ENCODE measurements around the gene EVA1C. TPM values are rescaled to one million over a fixed set of nuclear protein-coding genes. Genes with fewer than 3 reads are reported as not detected.
"Not testable (repeated sequence)": the region's sequence is repeated elsewhere in the genome, so short reads cannot be mapped to it uniquely, and the experiment has no call there.

EVA1C gene
- total and polyA plus RNA-seq, 4 experiments from 2014 or later: 17.1 to 23.9 (median 17.2) TPM

GRCh38 chr21:32368961-32369360, 43.5 kb upstream of the EVA1C start:
- DNase-seq; H3K4me1 Mint-ChIP-seq; H3K9me3 ChIP-seq (ENCODE audit: control insufficient read depth in 1 of 2, low read length in 2 of 2); H3K4me1 ChIP-seq (ENCODE audit: insufficient read depth, low read length); CTCF ChIA-PET (ENCODE audit: partially characterized antibody); intact Hi-C loops (cut with micrococcal nuclease); H3K27ac Mint-ChIP-seq; POLR2A ChIA-PET (ENCODE audit: partially characterized antibody); H3K9me3 Mint-ChIP-seq; H3K4me3 ChIP-seq (ENCODE audit: low read length in 2 of 2); H3K27ac ChIP-seq (ENCODE audit: low read depth, low read length); H3K27me3 ChIP-seq (ENCODE audit: insufficient read depth, low read length); H3K27me3 Mint-ChIP-seq; H3K4me3 Mint-ChIP-seq: not testable (repeated sequence)
- peaks cover 66 to 78% of the 10 kb centered on the region in 2 donors for H3K36me3 Mint-ChIP-seq
- peaks cover 69% of the 10 kb centered on the region for H3K36me3 ChIP-seq (ENCODE audit: insufficient read depth, low read length)

DNA sequence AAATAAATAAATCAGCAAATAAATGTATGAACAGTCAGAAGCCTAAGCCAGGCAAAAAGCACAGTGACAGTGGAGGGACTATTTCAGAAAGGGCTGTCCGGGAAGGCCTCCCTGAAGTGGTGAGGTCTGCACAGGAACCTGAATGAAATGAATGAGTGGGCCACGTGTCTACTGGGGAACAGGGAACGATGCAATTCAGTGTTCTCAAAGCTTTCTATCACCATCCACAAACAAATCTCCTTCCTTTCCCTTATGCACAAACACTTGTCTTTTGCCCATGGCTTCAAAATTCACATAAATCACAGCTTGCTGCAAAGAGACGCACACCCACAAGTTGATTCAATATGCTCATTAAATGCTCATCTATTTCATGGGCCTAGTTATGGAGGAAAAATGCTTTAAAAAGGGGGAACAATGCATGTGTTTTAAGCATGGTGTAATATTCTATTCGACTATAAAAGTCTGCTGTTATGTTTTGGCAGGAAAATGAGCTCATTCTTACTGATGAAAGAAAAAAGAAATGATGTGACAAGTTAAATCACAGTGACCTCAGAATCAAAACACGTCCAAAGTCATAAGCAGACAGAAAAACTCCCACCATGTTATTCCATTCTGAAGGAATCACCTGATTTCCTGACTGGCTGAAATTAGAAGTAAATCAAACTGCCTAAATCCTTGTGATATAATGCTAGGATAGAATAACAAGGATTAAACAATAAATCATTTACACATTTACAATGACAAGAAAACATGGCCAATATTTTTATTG, 41.3 kb upstream of the EVA1C start:
- no peak overlapping the region for H3K27ac ChIP-seq (ENCODE audit: low read depth, low read length)
- no peaks in the 10 kb centered on the region for H3K4me1 ChIP-seq (ENCODE audit: insufficient read depth, low read length)
- H3K4me3 ChIP-seq (ENCODE audit: low read length in 2 of 2): no peak overlapping the region
- peaks cover 52 to 74% of the 10 kb centered on the region in 2 donors for H3K36me3 Mint-ChIP-seq
- peaks cover 52% of the 10 kb centered on the region for H3K36me3 ChIP-seq (ENCODE audit: insufficient read depth, low read length)
- H3K27me3 Mint-ChIP-seq: no peaks in the 10 kb centered on the region
- H3K4me3 Mint-ChIP-seq: no peak overlapping the region
- H3K27ac Mint-ChIP-seq: peak overlapping the region in 1 of 7 donors; percentile 0
- intact Hi-C loops (cut with micrococcal nuclease): no loop called here
- H3K27me3 ChIP-seq (ENCODE audit: insufficient read depth, low read length): no peaks in the 10 kb centered on the region
- no peak for DNase-seq
- no peaks in the 10 kb centered on the region for H3K9me3 ChIP-seq (ENCODE audit: control insufficient read depth in 1 of 2, low read length in 2 of 2)
- CTCF ChIA-PET (ENCODE audit: partially characterized antibody): interaction anchor here (0.8 kb wide), 1 partner anchor 80 kb away, joined by 3 read pairs; no protein-coding TSS in a partner anchor
- H3K4me1 Mint-ChIP-seq: no peaks in the 10 kb centered on the region
- POLR2A ChIA-PET (ENCODE audit: partially characterized antibody): no interaction called here
- no peaks in the 10 kb centered on the region for H3K9me3 Mint-ChIP-seq

- H3K27ac ChIP-seq (ENCODE audit: low read depth, low read length): no peak overlapping the region
- H3K9me3 ChIP-seq (ENCODE audit: control insufficient read depth in 1 of 2, low read length in 2 of 2): no peaks in the 10 kb centered on the region
- H3K4me3 ChIP-seq (ENCODE audit: low read length in 2 of 2): no peak overlapping the region
- no peak for DNase-seq
- Mint-ChIP-seq H3K9me3 (no peaks in the 10 kb centered on the region), H3K4me3 (no peak overlapping the region), H3K4me1 (no peaks in the 10 kb centered on the region), H3K36me3 (peaks cover 47 to 74% of the 10 kb centered on the region in 2 donors), H3K27me3 (no peaks in the 10 kb centered on the region), H3K27ac (peak overlapping the region in 1 of 7 donors; percentile 67)
- no peaks in the 10 kb centered on the region for H3K27me3 ChIP-seq (ENCODE audit: insufficient read depth, low read length)
- intact Hi-C loops (cut with micrococcal nuclease): no loop called here
- ChIA-PET POLR2A (ENCODE audit: partially characterized antibody) (no interaction called here), CTCF (ENCODE audit: partially characterized antibody) (interaction anchor here (0.8 kb wide), 1 partner anchor 81 kb away, joined by 3 read pairs; no protein-coding TSS in a partner anchor)
- no peaks in the 10 kb centered on the region for H3K4me1 ChIP-seq (ENCODE audit: insufficient read depth, low read length)
- H3K36me3 ChIP-seq (ENCODE audit: insufficient read depth, low read length): peaks cover 49% of the 10 kb centered on the region
These were observed 40.6 kb upstream of the EVA1C start for GRCh38 chr21:32371913-32372314.

DNA sequence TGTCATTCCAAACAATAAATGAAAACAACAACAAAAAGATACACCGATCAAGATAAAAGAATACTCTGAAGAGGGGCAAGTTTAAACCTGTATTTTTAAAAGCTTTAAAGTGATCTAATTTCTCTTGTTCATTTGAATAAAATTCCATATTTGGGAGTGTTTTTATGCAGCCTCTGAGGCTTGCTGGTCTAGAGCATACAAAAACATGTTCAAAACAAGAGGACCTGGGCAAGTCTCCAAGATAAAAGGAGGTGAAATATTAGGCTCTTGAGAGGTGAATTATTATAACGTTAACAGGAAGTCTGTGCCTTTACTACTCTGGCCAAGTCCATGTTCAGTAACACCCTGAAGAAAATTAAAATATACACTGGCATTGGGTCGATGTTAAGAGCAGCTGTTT, 39.8 kb upstream of the EVA1C start:
- CTCF ChIA-PET (ENCODE audit: partially characterized antibody): no interaction called here
- Histone ChIP-seq H3K36me3 (ENCODE audit: insufficient read depth, low read length) (peaks cover 44% of the 10 kb centered on the region), H3K27me3 (ENCODE audit: insufficient read depth, low read length) (no peaks in the 10 kb centered on the region), H3K27ac (ENCODE audit: low read depth, low read length) (no peak overlapping the region), H3K4me1 (ENCODE audit: insufficient read depth, low read length) (no peaks in the 10 kb centered on the region), H3K9me3 (ENCODE audit: control insufficient read depth in 1 of 2, low read length in 2 of 2) (no peaks in the 10 kb centered on the region), H3K4me3 (ENCODE audit: low read length in 2 of 2) (no peak overlapping the region)
- Mint-ChIP-seq H3K4me3 (no peak overlapping the region), H3K9me3 (no peaks in the 10 kb centered on the region), H3K27me3 (no peaks in the 10 kb centered on the region), H3K36me3 (peaks cover 41 to 74% of the 10 kb centered on the region in 2 donors), H3K27ac (no peak overlapping the region), H3K4me1 (no peaks in the 10 kb centered on the region)
- no peak for DNase-seq
- intact Hi-C loops (cut with micrococcal nuclease): no loop called here
- POLR2A ChIA-PET (ENCODE audit: partially characterized antibody): no interaction called here

GRCh38 chr21:32377506-32377905, 35.0 kb upstream of the EVA1C start:
- no peak overlapping the region for H3K27ac ChIP-seq (ENCODE audit: low read depth, low read length)
- H3K27me3 Mint-ChIP-seq: no peaks in the 10 kb centered on the region
- no peak overlapping the region for H3K4me3 ChIP-seq (ENCODE audit: low read length in 2 of 2)
- H3K36me3 ChIP-seq (ENCODE audit: insufficient read depth, low read length): peaks cover 43% of the 10 kb centered on the region
- H3K27ac Mint-ChIP-seq: no peak overlapping the region
- H3K4me1 ChIP-seq (ENCODE audit: insufficient read depth, low read length): no peaks in the 10 kb centered on the region
- intact Hi-C loops (cut with micrococcal nuclease): no loop called here
- H3K27me3 ChIP-seq (ENCODE audit: insufficient read depth, low read length): no peaks in the 10 kb centered on the region
- H3K4me3 Mint-ChIP-seq: no peak overlapping the region
- CTCF ChIA-PET (ENCODE audit: partially characterized antibody): no interaction called here
- H3K9me3 Mint-ChIP-seq: no peaks in the 10 kb centered on the region
- peaks cover 0 to 2% (median 0%) of the 10 kb centered on the region in 4 donors for H3K4me1 Mint-ChIP-seq
- POLR2A ChIA-PET (ENCODE audit: partially characterized antibody): no interaction called here
- DNase-seq: no peak
- H3K36me3 Mint-ChIP-seq: peaks cover 35 to 79% of the 10 kb centered on the region in 2 donors
- no peaks in the 10 kb centered on the region for H3K9me3 ChIP-seq (ENCODE audit: control insufficient read depth in 1 of 2, low read length in 2 of 2)

- H3K4me3 Mint-ChIP-seq: no peak overlapping the region
- CTCF ChIA-PET (ENCODE audit: partially characterized antibody): no interaction called here
- Histone ChIP-seq H3K4me3 (ENCODE audit: low read length in 2 of 2) (no peak overlapping the region), H3K27me3 (ENCODE audit: insufficient read depth, low read length) (no peaks in the 10 kb centered on the region), H3K36me3 (ENCODE audit: insufficient read depth, low read length) (peaks cover 43% of the 10 kb centered on the region), H3K4me1 (ENCODE audit: insufficient read depth, low read length) (no peaks in the 10 kb centered on the region), H3K27ac (ENCODE audit: low read depth, low read length) (no peak overlapping the region), H3K9me3 (ENCODE audit: control insufficient read depth in 1 of 2, low read length in 2 of 2) (no peaks in the 10 kb centered on the region)
- no peaks in the 10 kb centered on the region for H3K9me3 Mint-ChIP-seq
- no peaks in the 10 kb centered on the region for H3K27me3 Mint-ChIP-seq
- intact Hi-C loops (cut with micrococcal nuclease): no loop called here
- H3K4me1 Mint-ChIP-seq: peaks cover 0 to 2% (median 0%) of the 10 kb centered on the region in 4 donors
- H3K27ac Mint-ChIP-seq: no peak overlapping the region
- no peak for DNase-seq
- POLR2A ChIA-PET (ENCODE audit: partially characterized antibody): no interaction called here
- H3K36me3 Mint-ChIP-seq: peaks cover 35 to 80% of the 10 kb centered on the region in 2 donors
These were observed 34.5 kb upstream of the EVA1C start for GRCh38 chr21:32377991-32378390.

- intact Hi-C loops (cut with micrococcal nuclease): no loop called here
- H3K27ac Mint-ChIP-seq: peak overlapping the region in 1 of 7 donors; percentile 85
- H3K27me3 Mint-ChIP-seq: no peaks in the 10 kb centered on the region
- H3K4me1 Mint-ChIP-seq: peaks cover 0 to 2% (median 0%) of the 10 kb centered on the region in 4 donors
- no peak for DNase-seq
- Histone ChIP-seq H3K27me3 (ENCODE audit: insufficient read depth, low read length) (no peaks in the 10 kb centered on the region), H3K4me1 (ENCODE audit: insufficient read depth, low read length) (no peaks in the 10 kb centered on the region), H3K9me3 (ENCODE audit: control insufficient read depth in 1 of 2, low read length in 2 of 2) (no peaks in the 10 kb centered on the region), H3K36me3 (ENCODE audit: insufficient read depth, low read length) (peaks cover 51% of the 10 kb centered on the region), H3K4me3 (ENCODE audit: low read length in 2 of 2) (no peak overlapping the region), H3K27ac (ENCODE audit: low read depth, low read length) (no peak overlapping the region)
- CTCF ChIA-PET (ENCODE audit: partially characterized antibody): no interaction called here
- POLR2A ChIA-PET (ENCODE audit: partially characterized antibody): no interaction called here
- H3K4me3 Mint-ChIP-seq: no peak overlapping the region
- peaks cover 40 to 86% of the 10 kb centered on the region in 2 donors for H3K36me3 Mint-ChIP-seq
- H3K9me3 Mint-ChIP-seq: no peaks in the 10 kb centered on the region
These were observed 33.5 kb upstream of the EVA1C start for GRCh38 chr21:32378956-32379355.

All from CD4-positive, alpha-beta memory T cell (primary cell).